ENCODE measurements around the gene SLC6A5.

The SLC6A5 gene

GRCh38 chr11:20671856-20672546 lies 72.6 kb downstream of the SLC6A5 start:
- peak; percentile 89 for DNase-seq

GRCh38 chr11:20672575-20672974 lies 73.2 kb downstream of the SLC6A5 start:
- no peak for DNase-seq

GRCh38 chr11:20676658-20677057 lies 77.2 kb downstream of the SLC6A5 start:
- no peak for DNase-seq

- DNase-seq, result no peak
These were observed 89.4 kb downstream of the SLC6A5 start for GRCh38 chr11:20688761-20689160.

- no peak for DNase-seq
These were observed 108.5 kb downstream of the SLC6A5 start for GRCh38 chr11:20707876-20708275.
